ENCODE results near the gene TUBB2B.
A peak's percentile ranks its signal among the peaks of the same experiment; 100 is the strongest.

GRCh38 chr6:3251462-3252314 is 24.2 kb upstream of the TUBB2B start:
- TF ChIP-seq MAX (IDR thresholded peaks at IDR 0.05; ENCODE audit: low read depth, low read length) (no peak), EP300 (IDR thresholded peaks at IDR 0.05; ENCODE audit: borderline replicate concordance in 1 of 2, control insufficient read depth in 1 of 2, low read depth in 2 of 2, low read length in 2 of 2) (no peak), BCL11A (IDR thresholded peaks at IDR 0.05; ENCODE audit: low read depth, low read length) (no peak), SMC3 (IDR thresholded peaks at IDR 0.05; ENCODE audit: borderline replicate concordance, low read length) (peak; percentile 97), CTCF (IDR thresholded peaks at IDR 0.05 in 2 of 3, conservative IDR thresholded peaks at IDR 0.05 in 1 of 3; ENCODE audit: control insufficient read depth in 2 of 3, extremely low read depth in 1 of 3, insufficient read depth in 1 of 3, low read depth in 3 of 3, low read length in 3 of 3) (peak; percentile 91 to 98 (median 98)), POLR2AphosphoS5 (IDR thresholded peaks at IDR 0.05; ENCODE audit: low read length) (no peak), BRCA1 (IDR thresholded peaks at IDR 0.05; ENCODE audit: low read depth, low read length) (no peak), SUPT20H (IDR thresholded peaks at IDR 0.05; ENCODE audit: borderline replicate concordance, control insufficient read depth, low read depth, low read length) (no peak)

All from GM12878 (cell line).